EH (cell line): ENCODE results near the gene CBX2.

Experiments
- DNase-seq: peaks from one replicate; pipeline ENCODE4 v3.0.0-alpha.2; 2015; ENCODE audit warnings: low read depth

Gene CBX2

GRCh38 chr17:79799538-79800324 is 21.8 kb downstream of the CBX2 start:
- no peak for DNase-seq

- DNase-seq, result peak; percentile 60
These were observed 22.6 kb downstream of the CBX2 start for GRCh38 chr17:79800325-79801155.

DNA sequence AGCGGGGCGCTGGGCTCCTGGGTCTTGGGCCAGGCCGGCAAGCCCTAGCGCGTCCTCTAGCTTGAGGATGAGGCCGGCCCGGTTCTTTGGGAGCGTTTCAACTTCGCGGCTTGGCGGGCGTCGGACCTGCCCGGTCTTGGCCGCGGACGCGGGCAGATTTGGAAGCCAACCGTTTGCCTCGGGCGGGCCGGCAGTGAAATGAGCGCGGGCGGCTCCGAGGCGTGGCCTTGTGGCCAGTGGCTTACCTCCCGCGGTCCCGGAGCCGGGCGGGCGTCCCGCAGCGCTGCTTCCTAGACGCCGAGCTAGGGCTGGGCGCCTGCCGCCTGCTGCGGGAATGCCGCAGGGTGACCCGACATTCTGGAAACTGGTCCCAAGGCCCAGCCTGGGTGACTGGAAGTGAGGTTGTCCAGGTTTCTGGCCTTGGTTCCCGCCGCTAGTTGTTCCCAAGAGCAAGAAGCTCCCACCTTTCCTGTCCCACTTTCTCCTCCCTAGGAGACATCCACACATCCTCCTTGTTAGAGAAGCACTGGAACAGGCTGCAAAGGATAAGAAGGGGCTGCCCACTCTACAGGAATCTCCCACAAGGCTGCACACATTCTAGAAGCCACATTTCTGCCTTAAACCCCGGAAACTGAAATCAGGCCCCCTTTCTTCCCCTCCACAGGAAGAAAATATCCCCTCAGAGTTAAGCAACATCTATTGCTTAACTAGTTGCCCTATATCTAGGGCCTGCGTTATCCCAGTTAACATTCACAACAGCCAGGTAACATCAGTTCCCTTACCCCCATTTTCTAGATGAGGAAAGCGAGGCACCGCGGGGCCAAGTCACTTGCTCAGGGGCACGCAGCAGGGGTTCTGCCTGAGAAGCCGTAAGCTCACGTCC is 23.4 kb downstream of the CBX2 start:
- peak; percentile 29 for DNase-seq

GRCh38 chr17:79802039-79802735 is 24.2 kb downstream of the CBX2 start:
- no peak for DNase-seq

DNA sequence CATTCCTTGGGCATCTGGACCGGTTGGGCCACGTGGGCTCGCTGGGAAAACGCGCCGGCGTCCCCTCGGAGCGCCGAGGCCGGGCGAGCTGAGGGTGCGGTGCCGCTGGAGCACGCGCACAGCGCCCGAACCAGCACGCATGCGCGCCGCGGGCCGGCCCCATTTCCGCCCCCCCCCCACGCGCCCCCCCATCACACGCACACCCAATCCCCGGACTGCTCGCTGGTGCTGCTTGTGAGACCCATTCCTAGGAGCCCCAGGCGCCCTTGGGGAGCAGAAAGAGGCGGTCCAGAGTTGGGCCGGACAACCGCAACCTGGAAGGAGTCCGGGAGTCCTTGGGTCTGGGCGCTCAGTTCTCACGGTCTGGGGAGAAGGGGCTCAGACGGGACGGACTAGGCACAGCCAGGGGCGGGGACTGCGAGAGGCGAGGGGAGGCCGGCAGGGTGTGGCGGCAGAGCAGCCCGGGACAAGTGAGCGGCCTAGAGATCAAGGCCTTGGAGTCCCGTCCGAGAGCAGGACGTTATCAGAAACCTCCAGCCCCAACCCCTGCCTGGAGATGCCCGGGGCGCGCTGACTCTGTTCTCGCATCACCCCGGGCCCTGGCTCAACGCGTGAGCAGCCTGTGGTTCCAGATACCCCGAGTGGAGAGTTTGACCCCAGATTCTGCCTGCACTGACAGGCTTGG is 24.9 kb downstream of the CBX2 start:
- peak; percentile 20 for DNase-seq

DNA sequence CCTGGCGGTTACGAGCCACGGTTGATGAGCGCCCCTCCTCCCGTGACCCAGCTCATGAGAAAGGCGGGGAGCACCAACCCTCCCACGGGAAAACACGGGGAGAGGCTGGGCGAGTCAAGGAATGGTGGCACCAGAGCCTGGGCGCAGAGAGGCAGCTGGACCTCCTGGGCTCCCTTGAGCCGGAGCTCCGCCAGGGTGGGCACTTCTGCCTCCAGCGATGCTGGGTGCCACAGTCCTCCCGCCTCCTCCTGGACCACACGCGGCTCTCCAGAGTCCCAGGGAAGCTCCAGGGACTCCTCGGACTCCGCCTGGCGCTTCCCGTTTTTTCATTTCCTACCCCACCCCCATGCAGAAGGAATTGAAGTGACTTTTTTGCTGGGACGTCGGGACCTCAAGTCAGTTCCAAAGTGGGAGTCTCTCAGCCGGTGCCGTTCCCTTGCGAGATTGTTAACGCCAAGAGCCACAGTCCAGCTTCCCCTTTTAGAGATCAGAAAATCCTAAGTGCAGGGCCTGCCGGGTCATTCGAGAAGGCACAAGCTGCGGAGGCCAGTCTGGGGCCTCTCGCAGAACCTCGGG is 25.6 kb downstream of the CBX2 start:
- no peak for DNase-seq

GRCh38 chr17:79803997-79804855 is 26.3 kb downstream of the CBX2 start:
- peak; percentile 26 for DNase-seq

- DNase-seq, result no peak
These were observed 27.1 kb downstream of the CBX2 start for GRCh38 chr17:79804856-79805696.

GRCh38 chr17:79806446-79806760 is 28.5 kb downstream of the CBX2 start:
- DNase-seq, result no peak

GRCh38 chr17:79806863-79807720 is 29.1 kb downstream of the CBX2 start:
- DNase-seq, result no peak

GRCh38 chr17:79808763-79809529 is 31.0 kb downstream of the CBX2 start:
- peak; percentile 35 for DNase-seq

DNA sequence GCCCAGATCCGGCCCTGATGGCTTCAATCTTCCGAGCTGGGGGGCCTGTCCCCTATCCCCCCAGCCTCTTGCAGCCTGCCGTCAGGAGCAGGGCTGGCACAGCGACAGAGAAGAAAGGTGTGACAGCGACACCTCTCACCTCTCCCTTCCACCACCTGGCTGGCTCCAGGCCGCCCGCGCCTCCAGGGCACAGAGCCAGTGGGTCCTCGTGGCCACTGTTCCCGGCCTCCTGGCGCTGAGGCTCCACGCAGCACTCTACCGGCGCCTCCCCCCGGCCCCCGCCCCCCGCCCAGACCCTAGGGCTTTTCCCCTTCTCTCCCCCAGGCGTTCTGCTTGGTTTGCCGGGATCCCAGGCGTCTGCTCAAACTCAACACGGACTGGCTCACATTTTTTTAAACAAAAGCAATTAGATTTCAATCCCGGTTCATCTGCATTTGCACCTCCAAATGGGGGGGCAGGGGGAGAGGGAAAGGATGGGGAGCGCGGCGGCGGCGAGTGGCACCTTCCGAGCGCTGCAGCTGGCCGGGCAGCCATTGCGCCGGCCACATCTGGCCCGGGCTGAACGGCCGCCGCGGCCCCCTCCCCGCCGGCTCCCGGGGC is 31.7 kb downstream of the CBX2 start:
- no peak for DNase-seq

- peak; percentile 74 for DNase-seq
These were observed 32.4 kb downstream of the CBX2 start for GRCh38 chr17:79810130-79811010.

- DNase-seq, result peak; percentile 31
These were observed 33.3 kb downstream of the CBX2 start for GRCh38 chr17:79811011-79811867.

GRCh38 chr17:79811868-79812352 is 34.0 kb downstream of the CBX2 start:
- DNase-seq, result no peak
